ENCODE data around the gene ST7. TPM values are rescaled to one million over a fixed set of nuclear protein-coding genes. Genes with fewer than 3 reads are reported as not detected.

Gene ST7
- total and polyA plus RNA-seq, 2 experiments from 2014 or later, result 9.9 to 18.3 TPM

- H3K4me3 ChIP-seq, result no peak overlapping the region
- H4K20me1 ChIP-seq (replicated peaks; ENCODE audit: insufficient read depth), result no peaks in the 10 kb centered on the region
- H3K4me2 ChIP-seq, result no peak overlapping the region
- H3K27me3 ChIP-seq (ENCODE audit: insufficient read depth), result no peaks in the 10 kb centered on the region
- peaks cover under 1% of the 10 kb centered on the region; the same call in 1 of the 2 replicates for H3K4me1 ChIP-seq (ENCODE audit: insufficient read depth)
- no peaks in the 10 kb centered on the region for H3K36me3 Mint-ChIP-seq (ENCODE audit: low read depth)
- no peaks in the 10 kb centered on the region for H3K27me3 Mint-ChIP-seq (ENCODE audit: insufficient read depth, low read depth, poor library complexity)
- TF ChIP-seq ZNF462 (CRISPR knock-in tag; IDR thresholded peaks at IDR 0.05) (no peak), CTCF (conservative IDR thresholded peaks at IDR 0.05; ENCODE audit: low read depth in 2 of 2) (no peak), ZNF331 (CRISPR knock-in tag; IDR thresholded peaks at IDR 0.05; ENCODE audit: low read depth) (no peak), NANOG (IDR thresholded peaks at IDR 0.05; ENCODE audit: borderline replicate concordance) (no peak), EZH2phosphoT487 (IDR thresholded peaks at IDR 0.05; ENCODE audit: unreplicated experiment) (no peak), CREB1 (CRISPR knock-in tag; IDR thresholded peaks at IDR 0.05; ENCODE audit: low read depth) (no peak), ZNF114 (CRISPR knock-in tag; IDR thresholded peaks at IDR 0.05) (no peak), POLR2AphosphoS5 (IDR thresholded peaks at IDR 0.05; ENCODE audit: low read depth) (no peak)
- no peaks in the 10 kb centered on the region for H3K9me2 ChIP-seq (ENCODE audit: insufficient read depth)
- H2AFZ ChIP-seq, result no peak overlapping the region
- no peaks in the 10 kb centered on the region for H3K9me3 Mint-ChIP-seq
- DNase-seq (ENCODE audit: low spot score) (no peak), ATAC-seq (no peak)
- no peak overlapping the region for H3K27ac Mint-ChIP-seq
- no peak overlapping the region for H3K27ac ChIP-seq (ENCODE audit: low read depth)
- H3K79me2 ChIP-seq (replicated peaks; ENCODE audit: insufficient read depth), result no peaks in the 10 kb centered on the region
- H3F3A ChIP-seq (replicated peaks; ENCODE audit: low read depth), result no peaks in the 10 kb centered on the region
- peaks cover 4% of the 10 kb centered on the region for H3K4me1 Mint-ChIP-seq
- H3K36me3 ChIP-seq (ENCODE audit: insufficient read depth), result no peaks in the 10 kb centered on the region
- no peak overlapping the region for H3K4me3 Mint-ChIP-seq
Observed at GRCh38 chr7:117179701-117180100, 226.4 kb downstream of the ST7 start.
